H9 (cell line): ENCODE measurements around the gene FHL2. TPM values are rescaled to one million over a fixed set of nuclear protein-coding genes. Genes with fewer than 3 reads are reported as not detected.

Source experiments
- DNase-seq: peaks from one replicate; pipeline ENCODE4 v3.0.0-alpha.2; 2017
- H2AFZ ChIP-seq: one replicate; pipeline ENCODE4 v1.6.1; 2013; ENCODE audit warnings: mild to moderate bottlenecking, low read length, control low read depth, moderate library complexity
- H2AK5ac ChIP-seq: 2 replicates; pipeline ENCODE4 v1.6.1; 2013; ENCODE audit warnings: low read length, control low read depth, mixed read lengths; ENCODE audit not compliant: insufficient read length
- H2BK120ac ChIP-seq: one replicate; pipeline ENCODE4 v1.6.1; 2013; ENCODE audit warnings: low read depth, mild to moderate bottlenecking, low read length, control low read depth, inconsistent platforms; ENCODE audit not compliant: poor library complexity, severe bottlenecking
- H2BK12ac ChIP-seq: 2 replicates; pipeline ENCODE4 v1.6.1; 2013; ENCODE audit warnings: low read length, control low read depth, mixed read lengths, low read depth; ENCODE audit not compliant: insufficient read length
- H2BK15ac ChIP-seq: 2 replicates; pipeline ENCODE4 v1.6.1; 2013; ENCODE audit warnings: low read depth, low read length, control low read depth
- H2BK20ac ChIP-seq: one replicate; pipeline ENCODE4 v1.6.1; 2013; ENCODE audit warnings: low read depth, mild to moderate bottlenecking, low read length, control low read depth, inconsistent platforms; ENCODE audit not compliant: poor library complexity, severe bottlenecking
- H2BK5ac ChIP-seq: 2 replicates; pipeline ENCODE4 v1.6.1; 2013; ENCODE audit warnings: low read length, control low read depth, mixed read lengths; ENCODE audit not compliant: insufficient read length
- H3K14ac ChIP-seq: 2 replicates; pipeline ENCODE4 v1.6.1; 2013; ENCODE audit warnings: low read length, control low read depth; ENCODE audit not compliant: insufficient read depth
- H3K18ac ChIP-seq: 2 replicates; pipeline ENCODE4 v1.6.1; 2013; ENCODE audit warnings: low read depth, mild to moderate bottlenecking, mixed read lengths, low read length, control low read depth; ENCODE audit not compliant: insufficient read length
- H3K23ac ChIP-seq: 2 replicates; pipeline ENCODE4 v1.6.1; 2013; ENCODE audit warnings: low read length, control low read depth, mixed read lengths, low read depth; ENCODE audit not compliant: insufficient read length
- H3K23me2 ChIP-seq: 2 replicates; pipeline ENCODE4 v1.6.1; 2013; ENCODE audit warnings: low read depth, mild to moderate bottlenecking, mixed read lengths, low read length, control low read depth; ENCODE audit not compliant: insufficient read length, poor library complexity, severe bottlenecking
- H3K27ac ChIP-seq: 2 replicates; pipeline ENCODE4 v1.5.1; 2013; ENCODE audit warnings: low read length, control low read depth, mixed read lengths, low read depth; ENCODE audit not compliant: insufficient read length
- H3K27me3 ChIP-seq: 2 replicates; pipeline ENCODE4 v1.6.1; 2013; ENCODE audit warnings: low read length, control low read depth, inconsistent platforms; ENCODE audit not compliant: insufficient read depth
- H3K4ac ChIP-seq: 2 replicates; pipeline ENCODE4 v1.6.1; 2013; ENCODE audit warnings: low read depth, mild to moderate bottlenecking, control low read depth, inconsistent platforms, low read length, moderate library complexity
- H3K4me1 ChIP-seq: 2 replicates; pipeline ENCODE4 v1.6.1; 2013; ENCODE audit warnings: low read length, control low read depth, inconsistent platforms; ENCODE audit not compliant: insufficient read depth
- H3K4me2 ChIP-seq: 2 replicates; pipeline ENCODE4 v1.6.1; 2013; ENCODE audit warnings: low read length, control low read depth, mixed read lengths; ENCODE audit not compliant: insufficient read length, insufficient read depth
- H3K56ac ChIP-seq: 2 replicates; pipeline ENCODE4 v1.6.1; 2013; ENCODE audit warnings: low read depth, mild to moderate bottlenecking, mixed read lengths, low read length, control low read depth; ENCODE audit not compliant: insufficient read length
- H3K79me1 ChIP-seq: 2 replicates; pipeline ENCODE4 v1.6.1; 2013; ENCODE audit warnings: low read depth, mild to moderate bottlenecking, moderate library complexity, low read length, control low read depth, inconsistent platforms; ENCODE audit not compliant: insufficient read depth, poor library complexity, severe bottlenecking
- H3K79me2 ChIP-seq: 2 replicates; pipeline ENCODE4 v1.6.1; 2013; ENCODE audit warnings: low read length, control low read depth, inconsistent platforms; ENCODE audit not compliant: insufficient read depth
- H3K9ac ChIP-seq: 2 replicates; pipeline ENCODE4 v1.6.1; 2013; ENCODE audit warnings: low read length, control low read depth, mixed read lengths; ENCODE audit not compliant: insufficient read length; ENCODE audit errors: extremely low read depth
- H3K9me3 ChIP-seq: one replicate; pipeline ENCODE4 v1.6.1; 2013; ENCODE audit warnings: low read depth, low read length, inconsistent platforms; ENCODE audit not compliant: control insufficient read depth
- H3T11ph ChIP-seq: one replicate; pipeline ENCODE4 v1.6.1; 2013; ENCODE audit warnings: mild to moderate bottlenecking, low read length, control low read depth, inconsistent platforms
- H4K20me1 ChIP-seq: one replicate; pipeline ENCODE4 v1.6.1; 2013; ENCODE audit not compliant: control insufficient read depth, insufficient read length, insufficient read depth
- H4K5ac ChIP-seq: 2 replicates; pipeline ENCODE4 v1.6.1; 2013; ENCODE audit warnings: low read depth, mild to moderate bottlenecking, mixed read lengths, low read length, control low read depth; ENCODE audit not compliant: insufficient read length
- H4K8ac ChIP-seq: replicated peaks from 2 replicates; pipeline ENCODE4 v1.6.1; 2013; ENCODE audit warnings: low read length, control low read depth, mixed read lengths, low read depth; ENCODE audit not compliant: insufficient read length
- H4K91ac ChIP-seq: 2 replicates; pipeline ENCODE4 v1.6.1; 2013; ENCODE audit warnings: low read depth, mild to moderate bottlenecking, moderate library complexity, mixed read lengths, low read length, control low read depth; ENCODE audit not compliant: insufficient read length
- H3K27ac Mint-ChIP-seq, 3 experiments: 2 replicates in 2 of 3; 3 replicates in 1 of 3; pipeline ENCODE4 v1.8.0; 2020 to 2021; ENCODE audit warnings: mixed read lengths in 3 of 3, mild to moderate bottlenecking in 1 of 3, moderate library complexity in 1 of 3
- H3K27me3 Mint-ChIP-seq: 2 replicates; pipeline ENCODE4 v1.8.0; 2021; ENCODE audit warnings: low read depth, mild to moderate bottlenecking, moderate library complexity, mixed read lengths
- H3K36me3 Mint-ChIP-seq, 3 experiments: 2 replicates in 2 of 3; 3 replicates in 1 of 3; pipeline ENCODE4 v1.8.0; 2020 to 2021; ENCODE audit warnings: low read depth in 3 of 3, mixed read lengths in 3 of 3; ENCODE audit not compliant: insufficient read depth in 1 of 3
- H3K4me1 Mint-ChIP-seq, 2 experiments: 2 replicates each; pipeline ENCODE4 v1.8.0; 2020; ENCODE audit warnings: mixed read lengths in 2 of 2
- H3K4me3 Mint-ChIP-seq, 2 experiments: 2 replicates in 1 of 2; 3 replicates in 1 of 2; pipeline ENCODE4 v1.8.0; 2020 to 2021; ENCODE audit warnings: mild to moderate bottlenecking in 2 of 2, mixed read lengths in 2 of 2, moderate library complexity in 1 of 2
- H3K9me3 Mint-ChIP-seq, 2 experiments: 2 replicates in 1 of 2; 3 replicates in 1 of 2; pipeline ENCODE4 v1.8.0; 2020; ENCODE audit warnings: mild to moderate bottlenecking in 2 of 2, mixed read lengths in 2 of 2, moderate library complexity in 1 of 2
- WGBS: extraction: QIAGEN DNeasy Blood & Tissue Kit; methylation state at CpG from one replicate; pipeline ENCODE4 v1.1.7; 2013; ENCODE audit warnings: missing lambda C conversion rate, low lambda C conversion rate, mixed read lengths; ENCODE audit not compliant: insufficient read length; ENCODE audit errors: extremely low coverage; 5-methylcytosine and 5-hydroxymethylcytosine counted together
- total RNA-seq: library from RNA; stranded (reverse); gene quantifications from 2 replicates; pipeline ENCODE4 v1.2.1, GENCODE V29; 2021
- TF ChIP-seq, protein P1 (sequence below): fragments of 200-600 bp; sonication (generic); conservative IDR thresholded peaks from 3 replicates; pipeline ENCODE4 v1.8.0; 2021; ENCODE audit warnings: antibody characterized with exemption, mild to moderate bottlenecking

Gene FHL2
- total RNA-seq, 1 experiment from 2014 or later = 34.9 TPM

DNA sequence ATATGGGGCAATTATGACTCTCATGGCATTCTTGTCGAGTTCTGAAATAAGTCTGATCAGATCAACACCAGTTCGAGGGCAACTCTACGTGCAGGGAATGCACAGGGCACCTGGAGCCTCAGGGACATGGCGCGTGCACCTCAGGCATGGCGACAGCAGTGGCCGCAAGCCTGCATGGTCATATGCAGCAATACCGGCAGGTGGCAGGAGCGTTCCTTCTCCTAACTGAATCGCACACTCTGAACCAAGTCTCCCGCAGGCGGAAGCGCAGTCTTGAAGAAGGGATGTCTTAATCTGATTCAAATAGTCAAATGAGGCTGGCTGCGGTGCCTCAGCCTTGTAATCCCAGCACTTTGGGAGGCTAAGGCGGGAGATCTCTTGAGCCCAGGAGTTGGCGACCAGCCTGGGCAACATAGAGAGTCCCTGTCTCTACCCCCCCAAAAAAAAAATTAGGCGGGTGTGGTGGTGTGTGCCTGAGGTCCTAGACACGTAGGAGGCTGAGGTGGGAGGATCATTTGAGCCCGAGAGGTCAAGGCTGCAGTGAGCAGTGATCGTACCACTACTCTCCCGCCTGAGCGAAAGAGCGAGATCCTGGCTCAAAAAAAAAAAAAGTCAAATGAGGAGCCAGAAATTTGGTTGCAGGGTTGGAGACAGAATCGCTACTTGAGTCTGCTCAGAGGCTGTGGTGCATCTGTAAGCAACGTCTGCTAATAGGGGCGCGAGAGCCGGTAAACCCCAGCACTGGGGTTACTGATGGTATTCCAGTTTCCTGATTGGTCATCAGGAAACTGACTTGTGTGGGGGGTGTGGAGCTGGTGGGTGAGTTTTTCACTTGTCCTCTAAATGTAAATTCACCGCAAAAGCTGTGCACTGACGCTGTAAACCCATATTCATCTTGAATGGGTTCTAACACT, 28.8 kb downstream of the FHL2 start:
- Mint-ChIP-seq H3K36me3 (peaks cover 10 to 54% (median 43%) of the 10 kb centered on the region in 3 experiments; a peak in 6 of 7 replicates), H3K9me3 (no peaks in the 10 kb centered on the region)

More for the DNA sequence above, 28.8 kb downstream of the FHL2 start:
- Histone ChIP-seq H2AFZ (no peak overlapping the region), H3K4ac (no peak overlapping the region), H4K8ac (no peak overlapping the region), H3K79me2 (no peaks in the 10 kb centered on the region), H3K79me1 (no peaks in the 10 kb centered on the region), H3K23ac (no peak overlapping the region), H2AK5ac (no peak overlapping the region), H4K91ac (no peak overlapping the region), H3K27me3 (no peaks in the 10 kb centered on the region), H3K14ac (no peak overlapping the region), H2BK120ac (no peak overlapping the region), H4K5ac (no peak overlapping the region), H3K18ac (no peak overlapping the region), H3K23me2 (no peaks in the 10 kb centered on the region), H3K9me3 (no peaks in the 10 kb centered on the region), H2BK20ac (no peak overlapping the region), H3T11ph (no peak overlapping the region), H4K20me1 (no peaks in the 10 kb centered on the region), H3K27ac (no peak overlapping the region), H3K4me1 (no peaks in the 10 kb centered on the region), H3K9ac (no peak overlapping the region), H2BK5ac (no peak overlapping the region), H2BK12ac (no peak overlapping the region), H3K4me2 (no peak overlapping the region), H2BK15ac (no peak overlapping the region), H3K56ac (no peak overlapping the region)
- WGBS = no CpG with 5 or more reads among the region's 30 CpGs
- TF ChIP-seq, protein P1, sequence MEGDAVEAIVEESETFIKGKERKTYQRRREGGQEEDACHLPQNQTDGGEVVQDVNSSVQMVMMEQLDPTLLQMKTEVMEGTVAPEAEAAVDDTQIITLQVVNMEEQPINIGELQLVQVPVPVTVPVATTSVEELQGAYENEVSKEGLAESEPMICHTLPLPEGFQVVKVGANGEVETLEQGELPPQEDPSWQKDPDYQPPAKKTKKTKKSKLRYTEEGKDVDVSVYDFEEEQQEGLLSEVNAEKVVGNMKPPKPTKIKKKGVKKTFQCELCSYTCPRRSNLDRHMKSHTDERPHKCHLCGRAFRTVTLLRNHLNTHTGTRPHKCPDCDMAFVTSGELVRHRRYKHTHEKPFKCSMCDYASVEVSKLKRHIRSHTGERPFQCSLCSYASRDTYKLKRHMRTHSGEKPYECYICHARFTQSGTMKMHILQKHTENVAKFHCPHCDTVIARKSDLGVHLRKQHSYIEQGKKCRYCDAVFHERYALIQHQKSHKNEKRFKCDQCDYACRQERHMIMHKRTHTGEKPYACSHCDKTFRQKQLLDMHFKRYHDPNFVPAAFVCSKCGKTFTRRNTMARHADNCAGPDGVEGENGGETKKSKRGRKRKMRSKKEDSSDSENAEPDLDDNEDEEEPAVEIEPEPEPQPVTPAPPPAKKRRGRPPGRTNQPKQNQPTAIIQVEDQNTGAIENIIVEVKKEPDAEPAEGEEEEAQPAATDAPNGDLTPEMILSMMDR = peak; percentile 93
- DNase-seq = peak; percentile 90
- H3K27ac Mint-ChIP-seq = peak overlapping the region in 1 of 3 experiments; percentile 45; a peak in 2 of 7 replicates
- H3K27me3 Mint-ChIP-seq = no peaks in the 10 kb centered on the region
- H3K4me1 Mint-ChIP-seq = peaks cover 2 to 7% of the 10 kb centered on the region in 2 experiments
- no peak overlapping the region; a peak in 1 of 5 replicates for H3K4me3 Mint-ChIP-seq
